DMS53 treated with DMSO at 0.1 percent for 48 hours (cell line): ENCODE measurements around the gene CEP55.
A peak's percentile ranks its signal among the peaks of the same experiment; 100 is the strongest.
"Not testable (repeated sequence)": the region's sequence is repeated elsewhere in the genome, so short reads cannot be mapped to it uniquely, and the experiment has no call there.

Experiments used
- DNase-seq: peaks from one replicate; lab custom pipeline; 2025; ENCODE audit not compliant: unreplicated experiment; lab: John Stamatoyannopoulos, UW

CEP55 gene

GRCh38 chr10:93496322-93497041 is at the start of gene CEP55:
TSS of gene CEP55 (plus strand) at chr10:93496612. CDS start at chr10:93500052, 3,440 bp downstream.
- DNase-seq: peak; percentile 89

GRCh38 chr10:93447019-93447418 is 49.4 kb upstream of the CEP55 start:
- DNase-seq: no peak

- no peak for DNase-seq
Measured at GRCh38 chr10:93447970-93448369, 48.4 kb upstream of the CEP55 start.

GRCh38 chr10:93451244-93451947 is 45.0 kb upstream of the CEP55 start:
- no peak for DNase-seq

GRCh38 chr10:93452143-93452542 is 44.3 kb upstream of the CEP55 start:
- DNase-seq: no peak

GRCh38 chr10:93454146-93454545 is 42.3 kb upstream of the CEP55 start:
- DNase-seq: no peak

GRCh38 chr10:93454736-93455135 is 41.7 kb upstream of the CEP55 start:
- DNase-seq: no peak

- no peak for DNase-seq
Measured at GRCh38 chr10:93456480-93456879, 39.9 kb upstream of the CEP55 start.

GRCh38 chr10:93457511-93457910 is 38.9 kb upstream of the CEP55 start:
- no peak for DNase-seq

GRCh38 chr10:93458821-93459257 is 37.6 kb upstream of the CEP55 start:
- DNase-seq: no peak

- DNase-seq: no peak
Measured at GRCh38 chr10:93459466-93459865, 36.9 kb upstream of the CEP55 start.

- peak; percentile 85 for DNase-seq
Measured at GRCh38 chr10:93461109-93461806, 35.2 kb upstream of the CEP55 start.

GRCh38 chr10:93461807-93462178 is 34.6 kb upstream of the CEP55 start:
- peak; percentile 95 for DNase-seq

- DNase-seq: no peak
Measured at GRCh38 chr10:93462371-93462770, 34.0 kb upstream of the CEP55 start.

GRCh38 chr10:93462881-93463280 is 33.5 kb upstream of the CEP55 start:
- DNase-seq: no peak

- no peak for DNase-seq
Measured at GRCh38 chr10:93463723-93464476, 32.5 kb upstream of the CEP55 start.

GRCh38 chr10:93464776-93465388 is 31.5 kb upstream of the CEP55 start:
- no peak for DNase-seq

GRCh38 chr10:93465806-93466675 is 30.4 kb upstream of the CEP55 start:
- peak; percentile 50 for DNase-seq

- not testable (repeated sequence) for DNase-seq
Measured at GRCh38 chr10:93467635-93468034, 28.8 kb upstream of the CEP55 start.
